HG02870 (cell line): Measurements from ENCODE around the gene PYY.
"Not testable (repeated sequence)": the region's sequence is repeated elsewhere in the genome, so short reads cannot be mapped to it uniquely, and the experiment has no call there.

Source experiments
- ATAC-seq: cut with Tn5 transposase; IDR thresholded peaks from one replicate; pipeline ENCODE4 v1.9.1; 2021; ENCODE audit warnings: mild to moderate bottlenecking, moderate library complexity; ENCODE audit not compliant: unreplicated experiment

Gene PYY

DNA sequence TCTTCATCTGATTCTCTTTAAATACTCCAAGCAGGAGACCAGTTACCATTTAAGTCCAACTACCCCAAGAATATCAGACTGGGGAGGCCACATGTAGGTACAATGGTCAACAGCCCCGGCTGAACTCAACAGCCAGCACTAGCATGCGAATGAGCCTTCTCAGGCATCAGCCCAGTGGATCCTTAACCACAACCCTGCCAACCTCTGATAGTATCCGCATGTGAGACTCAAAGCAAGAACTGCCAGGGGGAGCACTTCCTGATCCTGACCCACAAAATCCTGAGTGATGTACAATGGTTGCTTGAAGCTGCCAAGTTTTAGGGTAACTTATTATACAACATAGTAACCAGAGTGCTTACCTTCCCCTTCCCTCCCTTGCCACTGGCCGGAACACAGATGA is 4.0 kb downstream of the PYY start:
- no peak for ATAC-seq

DNA sequence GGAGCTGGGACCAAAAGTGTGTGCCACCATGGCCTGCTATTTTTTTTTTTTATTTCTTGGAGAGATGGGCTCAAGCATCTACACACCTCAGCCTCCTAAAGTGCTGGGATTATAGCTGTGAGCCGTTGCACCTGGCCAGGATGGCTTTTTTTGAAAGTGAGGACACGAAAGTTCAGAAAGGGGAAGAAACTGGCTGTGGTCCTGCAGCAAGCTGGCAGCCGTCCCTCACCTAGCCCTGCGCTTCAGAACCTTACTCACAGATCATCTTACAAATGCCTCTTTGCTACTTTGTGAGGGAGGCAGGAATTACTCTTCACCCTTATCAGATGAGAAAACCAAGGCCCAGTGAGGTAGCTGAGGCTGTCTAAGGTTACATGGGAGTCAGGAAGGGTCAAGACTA is 7.0 kb downstream of the PYY start:
- no peak for ATAC-seq

DNA sequence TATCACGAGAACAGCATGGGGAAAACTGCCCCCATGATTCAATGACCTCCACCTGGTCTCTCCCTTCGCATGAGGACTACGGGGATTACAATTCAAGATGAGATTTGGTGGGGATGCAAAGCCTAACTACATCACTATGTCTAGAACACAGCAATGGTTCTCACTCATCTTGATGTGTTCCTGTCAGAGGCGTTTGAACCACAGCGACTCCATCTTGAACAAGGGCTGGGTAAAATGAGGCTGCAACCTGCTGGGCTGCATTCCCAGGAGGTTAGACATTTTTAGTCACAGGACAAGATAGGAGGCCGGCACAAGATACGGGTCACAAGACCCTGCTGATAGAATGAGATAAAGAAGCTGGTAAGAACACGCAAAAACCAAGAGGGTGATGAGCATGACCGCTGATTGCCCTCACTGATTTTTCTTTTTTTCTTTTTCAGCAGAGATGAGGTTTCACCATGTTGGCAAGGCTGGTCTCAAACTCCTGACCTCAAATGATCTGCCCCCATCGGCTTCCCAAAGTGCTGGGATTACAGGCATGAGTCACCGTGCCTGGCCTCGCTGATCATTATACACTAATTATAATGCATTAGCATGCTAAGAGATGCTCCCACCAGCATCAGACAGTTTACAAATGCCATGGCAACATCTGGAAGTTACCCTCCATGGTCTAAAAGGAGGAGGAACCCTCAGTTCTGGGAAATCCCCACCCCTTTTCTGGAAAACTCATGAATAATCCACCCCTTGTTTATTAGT is 8.5 kb downstream of the PYY start:
- ATAC-seq: no peak

DNA sequence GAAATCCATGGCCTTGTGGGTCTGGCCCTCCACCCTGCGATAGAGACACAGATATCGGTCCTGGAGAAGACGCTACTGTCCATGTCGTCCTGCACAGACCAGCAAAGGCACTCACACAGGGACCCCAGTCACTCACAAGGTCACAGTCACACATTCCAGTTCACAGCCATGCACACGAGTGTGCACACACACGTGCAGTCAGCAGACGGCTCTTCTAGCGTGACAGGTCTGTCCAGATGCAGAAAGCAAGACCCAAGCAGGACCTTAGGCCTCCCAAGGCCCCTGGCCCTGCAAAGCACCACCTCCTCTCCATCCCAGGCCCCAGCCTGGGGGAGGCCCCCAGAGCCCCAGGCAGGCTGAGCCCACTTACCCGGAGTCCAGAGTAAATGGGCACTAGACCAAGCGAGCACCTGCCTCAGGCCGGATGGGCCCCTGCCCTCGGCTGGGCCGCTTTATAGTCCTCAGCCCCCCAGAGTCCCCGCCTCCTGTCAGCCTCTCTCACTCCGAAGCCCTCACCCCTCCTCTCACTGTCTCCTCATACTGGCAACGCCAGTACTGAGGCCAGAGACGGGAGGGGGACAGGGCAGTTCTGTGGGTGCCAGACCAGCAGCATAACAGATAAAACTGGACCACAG is 11.6 kb downstream of the PYY start, which contains the start of gene PPY:
Gene PPY, minus strand, starts transcription at position 426 of the 635 bp plus-strand sequence. CDS start 822 bp downstream, outside the sequence.
- ATAC-seq: no peak

DNA sequence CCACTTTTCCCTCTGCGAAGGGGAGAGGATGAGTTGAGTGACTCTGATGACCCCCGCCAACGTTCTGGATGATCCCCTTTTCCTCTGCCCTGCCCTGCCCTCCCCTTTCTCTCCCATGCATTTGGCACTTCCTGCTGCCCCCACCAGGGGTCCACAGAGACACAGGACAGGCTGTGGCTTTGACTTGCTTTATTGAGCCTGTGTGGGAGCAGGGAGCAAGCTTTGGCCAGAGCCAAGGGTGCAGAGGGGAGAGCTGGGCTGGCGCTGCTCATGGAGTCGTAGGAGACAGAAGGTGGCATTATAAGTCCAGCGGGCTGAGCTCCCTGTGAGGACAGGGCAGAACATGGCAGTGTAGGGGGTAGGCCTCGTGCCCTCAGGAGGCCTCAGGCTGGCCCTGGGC is 13.1 kb downstream of the PYY start:
- no peak for ATAC-seq

DNA sequence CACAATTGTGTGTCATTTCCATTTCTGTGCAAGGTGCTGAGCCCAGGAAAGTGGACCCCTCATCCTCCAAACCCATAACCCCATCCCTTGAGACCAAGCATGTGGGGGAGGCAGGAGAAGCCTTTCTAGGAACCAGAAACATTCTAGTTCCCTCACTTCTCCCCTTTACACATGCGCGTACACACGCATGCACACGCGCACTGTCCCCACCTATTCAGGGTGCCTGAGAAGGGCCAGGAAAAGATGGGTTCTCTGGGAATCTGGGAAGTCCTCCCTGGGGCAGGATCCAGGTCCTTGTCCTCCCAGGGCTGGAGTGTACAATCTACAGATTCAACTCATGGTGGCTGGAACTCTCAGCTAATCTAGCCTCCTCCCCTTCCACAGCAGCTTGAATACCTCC is 13.9 kb downstream of the PYY start:
- ATAC-seq: no peak

DNA sequence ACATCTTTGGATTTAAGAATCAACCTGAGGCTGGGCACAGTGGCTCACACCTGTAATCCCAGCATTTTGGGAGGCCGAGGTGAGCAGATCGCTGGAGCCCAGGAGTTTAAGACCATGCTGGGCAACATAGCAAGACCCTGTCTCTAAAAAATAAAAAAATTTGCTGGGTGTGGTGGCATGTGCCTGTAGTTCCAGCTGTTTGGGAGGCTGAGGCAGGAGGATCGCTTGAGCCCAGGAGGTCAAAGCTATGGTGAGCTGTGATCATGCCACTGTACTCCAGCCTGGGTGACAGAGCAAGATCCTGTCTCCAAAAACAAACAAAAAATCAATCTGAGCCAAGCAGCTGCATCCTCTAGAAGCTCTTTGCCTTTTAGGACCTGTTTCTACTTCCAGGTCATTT is 14.3 kb downstream of the PYY start:
- not testable (repeated sequence) for ATAC-seq

DNA sequence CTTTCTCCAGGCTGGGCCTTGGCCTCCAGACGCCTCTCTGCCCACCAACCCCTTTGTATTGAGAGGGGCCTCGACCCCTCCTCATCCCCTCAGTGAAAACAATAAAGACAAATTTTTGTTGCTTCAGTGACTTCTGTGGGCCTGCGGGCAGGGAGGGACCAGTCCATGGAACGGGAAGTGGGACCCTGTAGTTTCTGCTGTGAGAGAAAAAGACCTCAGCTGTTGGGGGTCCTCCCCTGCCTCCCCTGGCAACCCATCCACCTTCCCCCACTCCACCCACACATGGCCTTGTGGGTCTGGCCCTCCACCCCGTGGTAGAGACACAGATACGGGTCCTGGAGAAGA is 14.9 kb downstream of the PYY start:
- no peak for ATAC-seq

DNA sequence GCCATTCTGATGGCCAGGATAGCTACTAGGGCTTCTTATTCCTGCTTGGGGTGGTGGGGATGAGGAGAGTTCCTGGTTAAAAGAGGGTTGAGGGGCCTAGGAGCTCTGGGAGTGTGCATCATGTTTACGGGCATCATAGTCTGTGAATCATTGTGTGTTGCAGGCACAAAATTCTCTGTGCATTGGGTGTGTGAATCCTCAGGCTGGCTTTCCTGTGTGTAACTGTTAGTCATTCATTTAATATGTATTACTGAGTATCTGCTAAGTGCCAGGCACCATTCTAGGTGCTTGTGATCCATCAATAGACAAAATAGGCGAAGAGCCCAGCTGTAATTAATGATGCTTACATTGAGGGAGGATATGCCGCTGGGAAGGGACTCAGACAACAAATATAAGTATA is 17.3 kb downstream of the PYY start:
- ATAC-seq: no peak

DNA sequence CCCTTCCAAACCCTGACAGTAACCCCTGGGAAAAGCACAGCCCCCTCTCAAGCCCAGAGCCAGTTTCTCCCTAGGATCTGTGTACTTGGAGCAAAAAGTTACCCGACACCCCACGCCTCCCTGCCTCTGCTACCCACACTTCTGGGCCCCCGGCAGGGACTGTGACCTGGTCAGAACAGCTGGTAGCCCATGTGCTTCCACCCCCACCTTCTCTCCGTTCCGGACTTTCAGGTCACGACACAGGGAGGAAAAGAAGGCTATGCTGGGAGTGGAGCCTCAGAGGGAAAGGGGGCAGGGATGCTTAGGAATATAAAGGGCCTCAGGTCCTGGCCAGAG is 17.8 kb downstream of the PYY start:
- ATAC-seq: no peak

DNA sequence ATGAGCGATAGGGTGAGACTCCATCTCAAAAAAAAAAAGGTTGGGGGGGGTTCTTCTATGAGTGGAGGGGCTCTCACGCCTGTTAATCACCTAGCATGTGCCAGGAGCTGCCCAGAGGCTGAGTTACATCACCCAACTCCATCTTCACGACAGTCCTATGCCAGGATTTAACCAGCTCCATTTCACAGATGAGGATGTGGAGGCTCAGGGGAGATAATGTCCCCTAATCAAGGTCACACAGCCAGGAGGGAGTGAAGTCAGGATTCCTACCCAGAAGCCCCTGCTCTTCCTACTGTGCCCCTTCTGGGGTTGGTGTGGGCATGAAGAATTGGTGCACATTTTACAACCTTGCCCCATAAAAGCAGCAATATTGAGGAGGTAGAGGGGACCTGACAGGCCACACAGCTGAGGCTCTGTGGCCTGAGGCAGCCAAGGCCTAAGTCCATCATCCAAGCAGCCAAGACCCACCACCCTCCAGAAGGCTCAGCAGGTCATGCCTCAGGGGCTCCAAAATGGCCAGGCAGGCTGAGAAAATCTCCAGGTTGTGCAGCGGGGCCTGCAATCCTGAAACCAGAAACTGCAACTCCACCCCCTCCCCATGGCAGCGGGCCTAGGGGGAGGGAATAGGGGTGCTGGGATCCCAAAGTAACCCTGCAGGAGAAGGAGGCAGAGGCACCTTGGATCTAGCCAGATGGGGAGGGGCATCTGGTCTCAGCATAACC is 18.4 kb downstream of the PYY start:
- no peak for ATAC-seq

DNA sequence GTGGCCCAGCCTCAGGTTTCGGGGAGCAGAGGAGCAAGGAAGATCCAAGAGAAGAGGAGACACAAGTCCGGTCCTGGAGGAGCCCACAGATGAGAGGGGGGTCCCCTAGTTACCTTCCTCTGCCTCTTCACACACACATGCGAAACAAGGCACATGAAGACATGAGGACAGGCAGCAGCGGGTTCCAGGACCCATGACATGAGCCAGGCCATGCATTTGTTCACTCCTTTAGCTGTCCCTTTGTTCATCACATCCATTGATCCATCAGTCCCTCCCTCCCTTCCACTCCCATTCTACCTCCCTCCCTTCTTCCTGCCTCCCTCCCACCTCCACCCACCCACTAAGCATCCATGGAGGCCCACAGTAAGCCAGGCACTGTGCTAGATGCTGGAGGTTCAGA is 20.8 kb downstream of the PYY start:
- ATAC-seq: no peak

DNA sequence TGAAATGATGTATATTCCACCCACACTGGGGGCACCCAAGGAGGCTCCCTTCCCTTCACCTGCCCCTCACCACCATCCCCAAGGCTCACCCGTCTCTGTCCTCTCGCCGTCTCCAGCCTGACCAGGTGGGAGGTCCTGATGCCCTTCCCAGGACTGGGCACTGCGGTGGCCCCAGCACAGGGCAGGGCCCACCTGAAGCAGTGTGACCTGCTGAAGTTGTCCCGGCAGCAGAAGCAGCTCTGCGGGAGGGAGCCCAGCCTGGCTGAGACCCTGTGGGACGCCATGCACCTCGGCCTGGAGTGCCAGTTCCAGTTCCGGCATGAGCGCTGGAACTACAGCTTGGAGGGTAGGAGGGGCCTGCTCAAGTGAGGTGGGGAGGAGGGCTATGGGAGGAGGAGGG is 21.4 kb downstream of the PYY start:
- ATAC-seq: no peak

DNA sequence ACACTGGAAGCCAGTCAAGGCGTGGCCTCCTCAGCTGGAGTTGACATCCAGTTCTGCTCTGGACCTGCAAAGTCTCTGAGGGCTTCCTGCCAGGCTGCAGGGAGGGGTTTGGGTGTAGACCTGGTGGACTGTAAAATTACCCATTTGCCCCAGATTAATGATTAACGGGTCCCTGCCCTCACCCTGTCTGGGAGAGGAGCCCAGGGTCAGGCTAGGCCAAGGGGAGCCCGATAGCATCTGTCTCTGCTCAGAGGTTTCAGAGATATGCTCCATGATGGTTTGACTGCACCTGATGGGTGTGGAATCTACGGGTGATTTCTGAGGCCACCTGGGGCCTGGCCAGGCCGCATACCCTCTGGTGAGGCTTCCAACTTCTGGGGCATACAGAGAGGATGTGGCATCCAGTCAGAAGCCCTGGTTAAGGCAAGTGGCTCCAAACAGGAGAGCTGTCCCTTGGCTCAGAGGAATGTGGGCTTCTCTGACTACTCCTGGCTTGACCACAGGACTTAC is 22.6 kb downstream of the PYY start:
- ATAC-seq: no peak

DNA sequence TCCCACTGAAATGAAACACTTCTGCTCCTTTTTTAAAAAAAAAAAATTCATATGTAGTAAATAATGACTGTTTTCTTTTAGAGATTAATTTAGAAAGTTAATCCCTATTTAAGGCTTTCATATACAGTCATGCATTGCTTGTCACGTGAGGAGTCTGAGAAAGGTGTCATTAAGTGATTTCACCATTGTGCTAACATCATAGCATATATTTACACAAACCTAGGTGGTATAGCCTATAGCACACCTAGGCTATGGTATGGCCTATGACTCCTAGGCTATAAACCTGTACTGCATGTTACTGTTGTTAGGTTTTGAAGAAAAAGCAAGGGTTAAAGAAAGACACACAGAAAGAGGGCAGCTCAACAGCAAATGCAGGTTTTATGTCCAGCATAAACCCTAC is 25.1 kb downstream of the PYY start:
- no peak for ATAC-seq

DNA sequence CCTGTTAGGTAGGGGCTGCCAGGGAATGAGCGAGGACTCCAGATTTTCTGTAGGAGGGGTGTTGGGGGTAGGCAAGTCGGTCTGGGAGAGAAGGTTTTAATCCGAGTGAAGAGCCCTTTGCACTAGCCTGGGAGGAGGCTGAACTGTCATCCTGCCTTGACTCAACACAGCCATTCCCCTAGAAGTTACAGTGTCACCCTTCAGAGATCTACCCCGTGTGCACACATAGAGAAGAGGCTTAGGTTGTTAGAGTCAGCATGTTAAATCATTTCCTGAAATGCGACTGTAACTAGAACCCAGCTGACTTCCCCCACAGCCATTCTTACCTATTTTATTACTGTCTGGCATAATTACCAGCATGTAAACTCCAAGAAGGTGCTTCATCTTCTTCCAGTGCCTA is 25.8 kb downstream of the PYY start:
- not testable (repeated sequence) for ATAC-seq

DNA sequence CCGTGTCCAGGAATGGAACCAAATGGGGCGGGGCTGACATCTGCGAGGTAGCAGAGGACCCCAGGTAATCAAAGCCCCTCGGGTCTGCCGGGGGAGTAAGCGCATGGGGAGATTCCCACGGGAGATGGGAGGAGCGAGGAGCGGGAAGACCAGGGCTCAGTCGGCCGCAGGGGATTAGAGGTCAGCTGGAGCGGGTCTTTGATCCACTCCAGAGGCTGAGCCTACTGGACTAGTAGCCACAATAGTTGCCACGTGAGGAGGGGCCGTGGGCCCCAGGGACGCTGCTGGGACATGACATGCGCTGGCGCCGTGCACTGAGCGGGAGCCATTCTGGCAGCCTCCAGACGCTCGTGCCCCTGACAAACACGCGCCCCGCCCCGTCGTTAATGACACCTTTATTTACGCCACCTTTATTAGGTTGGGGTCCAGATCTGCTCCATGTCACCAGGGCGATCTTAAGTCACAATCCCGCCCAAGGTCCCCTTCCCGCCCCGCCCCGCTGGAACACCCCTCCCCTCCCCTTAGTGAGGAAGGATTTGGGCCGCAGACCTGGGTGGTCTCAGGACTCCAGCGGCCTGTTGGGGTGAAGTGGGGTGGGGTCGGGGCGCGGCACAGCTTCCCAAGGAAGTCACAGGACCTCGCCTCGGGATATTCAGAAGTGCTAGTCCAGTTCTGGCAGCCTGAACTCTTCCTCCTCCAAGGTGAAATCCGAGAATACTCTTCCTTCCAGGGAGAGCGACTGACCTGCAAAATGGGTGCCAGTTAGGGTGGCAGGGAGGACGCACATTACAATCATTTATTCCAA is 26.5 kb downstream of the PYY start:
- ATAC-seq: no peak

DNA sequence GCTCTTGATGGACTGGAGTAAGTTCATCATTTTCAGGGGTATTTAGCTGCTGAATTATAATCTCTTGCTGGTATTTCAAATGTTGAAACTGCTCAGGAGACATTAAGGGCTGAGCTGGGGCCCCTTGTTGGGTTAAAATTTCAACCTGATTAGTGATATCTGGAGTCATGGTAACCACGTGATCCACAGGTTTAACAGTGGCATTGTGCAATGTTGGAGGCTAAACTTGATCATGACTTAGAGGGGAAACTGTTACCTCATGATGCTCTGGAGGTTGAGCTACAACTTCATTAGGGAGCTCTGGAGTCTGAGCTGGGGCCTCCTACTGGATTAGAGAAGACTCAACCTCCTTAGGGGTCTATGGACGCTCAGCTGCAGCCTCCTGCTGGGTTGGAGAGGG is 29.2 kb downstream of the PYY start:
- no peak for ATAC-seq

DNA sequence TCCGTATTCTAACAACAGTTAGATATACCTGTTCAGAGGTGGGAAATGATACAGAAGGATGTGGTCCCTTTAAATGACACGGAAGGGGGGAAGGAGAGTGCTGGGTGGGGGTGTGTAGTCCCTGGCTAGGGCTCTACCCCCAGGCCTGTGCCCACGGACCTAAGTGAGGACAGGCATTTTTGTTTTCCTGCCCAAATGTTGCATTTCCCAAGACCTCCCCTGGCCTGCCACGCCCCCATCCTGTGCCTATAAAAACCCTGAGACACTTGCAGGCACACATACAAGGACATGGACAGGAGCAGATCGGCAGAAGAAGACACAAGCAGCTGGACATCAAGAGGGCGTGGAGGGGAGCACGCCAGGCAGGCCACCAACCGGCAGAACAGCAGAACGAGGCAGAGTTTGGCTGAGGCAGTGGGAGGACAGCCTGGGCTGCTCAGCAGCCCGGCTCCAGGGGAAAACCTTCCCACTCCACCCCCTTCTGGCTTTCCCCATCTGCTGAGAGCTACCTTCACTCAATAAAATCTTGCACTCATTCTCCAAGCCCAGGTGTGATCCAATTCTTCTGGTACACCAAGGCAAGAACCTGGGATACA is 33.1 kb downstream of the PYY start:
- no peak for ATAC-seq

DNA sequence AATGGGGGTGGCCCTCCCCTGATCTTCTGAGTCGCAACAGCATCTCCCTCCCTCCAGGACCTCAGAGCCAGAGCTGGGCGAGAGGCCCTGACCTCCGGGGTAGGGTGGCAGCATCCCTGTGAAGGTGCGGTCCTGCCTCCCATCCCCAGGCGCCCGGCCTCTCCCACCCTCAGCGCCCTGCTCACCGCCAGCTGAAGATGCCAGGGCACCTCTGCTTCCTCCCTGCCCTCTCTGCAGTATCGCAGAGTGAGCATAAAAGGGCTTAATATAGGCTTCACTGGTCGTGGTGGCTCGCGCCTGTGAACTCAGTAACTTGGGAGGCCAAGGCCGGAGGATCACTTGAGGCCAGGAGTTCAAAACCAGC is 35.7 kb downstream of the PYY start:
- no peak for ATAC-seq
